Right lobe of liver (tissue), 4 donors: ENCODE data around the gene MLST8.

Source experiments
- POLR2A ChIP-seq: fragments of 450-650 bp; IDR thresholded peaks from one replicate; pipeline ENCODE4 v1.6.1; 2017; ENCODE audit warnings: antibody characterized with exemption, mild to moderate bottlenecking
- TF ChIP-seq, protein P1 (sequence below), 4 donors: fragments of 200-600 bp in 3 of 4; fragments of 450-650 bp in 1 of 4; IDR thresholded peaks; one replicate each; pipeline versions ENCODE4 v1.5.1 to v1.8.0; 2016 to 2022; ENCODE audit warnings: antibody characterized with exemption in 4 of 4, mild to moderate bottlenecking in 2 of 4
- donor health status: DM: no; HTN: no; CAD: no.
- donor health status: DM: no; HTN: no; CAD: no.
- donor health status: DM: no; HTN: yes; CAD: no.

DNA sequence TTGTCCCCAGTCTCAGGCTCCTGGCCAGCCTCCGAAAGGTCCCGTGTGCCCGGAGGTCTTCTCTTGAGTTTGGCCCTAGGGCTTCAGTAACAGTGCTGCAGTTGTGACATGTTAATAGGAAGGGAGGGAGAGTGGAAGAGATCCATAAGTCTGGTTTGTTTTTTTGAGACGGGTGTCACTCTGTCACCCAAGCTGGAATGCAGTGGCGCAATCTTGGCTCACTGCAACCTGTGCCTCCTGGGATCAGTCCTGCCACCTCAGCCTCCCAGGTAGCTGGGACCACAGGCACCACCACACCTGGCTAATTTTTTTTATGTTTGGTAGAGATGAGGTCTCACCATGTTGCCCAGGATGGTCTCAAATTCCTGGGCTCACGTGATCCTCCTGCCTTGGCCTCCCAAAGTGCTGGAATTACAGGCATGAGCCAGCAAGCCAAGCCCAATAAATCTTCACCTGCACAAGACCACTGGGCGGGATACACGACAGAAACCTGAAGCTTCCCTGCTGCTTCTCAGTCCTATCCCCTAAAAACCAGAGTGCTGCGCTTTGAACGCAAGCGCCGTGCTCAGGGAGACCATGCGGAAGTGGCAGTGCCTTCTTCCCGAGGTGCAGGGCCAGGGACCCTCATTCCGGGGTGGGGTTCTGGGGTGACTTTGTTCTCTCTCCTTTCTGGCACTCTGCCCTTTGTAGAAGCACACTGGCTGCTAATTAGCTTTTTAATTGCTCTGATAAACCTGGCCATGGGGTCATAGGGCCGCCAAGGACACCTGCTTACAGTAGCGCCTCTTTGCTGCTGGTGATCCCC is 38.8 kb upstream of the MLST8 start:
- TF ChIP-seq, protein P1, sequence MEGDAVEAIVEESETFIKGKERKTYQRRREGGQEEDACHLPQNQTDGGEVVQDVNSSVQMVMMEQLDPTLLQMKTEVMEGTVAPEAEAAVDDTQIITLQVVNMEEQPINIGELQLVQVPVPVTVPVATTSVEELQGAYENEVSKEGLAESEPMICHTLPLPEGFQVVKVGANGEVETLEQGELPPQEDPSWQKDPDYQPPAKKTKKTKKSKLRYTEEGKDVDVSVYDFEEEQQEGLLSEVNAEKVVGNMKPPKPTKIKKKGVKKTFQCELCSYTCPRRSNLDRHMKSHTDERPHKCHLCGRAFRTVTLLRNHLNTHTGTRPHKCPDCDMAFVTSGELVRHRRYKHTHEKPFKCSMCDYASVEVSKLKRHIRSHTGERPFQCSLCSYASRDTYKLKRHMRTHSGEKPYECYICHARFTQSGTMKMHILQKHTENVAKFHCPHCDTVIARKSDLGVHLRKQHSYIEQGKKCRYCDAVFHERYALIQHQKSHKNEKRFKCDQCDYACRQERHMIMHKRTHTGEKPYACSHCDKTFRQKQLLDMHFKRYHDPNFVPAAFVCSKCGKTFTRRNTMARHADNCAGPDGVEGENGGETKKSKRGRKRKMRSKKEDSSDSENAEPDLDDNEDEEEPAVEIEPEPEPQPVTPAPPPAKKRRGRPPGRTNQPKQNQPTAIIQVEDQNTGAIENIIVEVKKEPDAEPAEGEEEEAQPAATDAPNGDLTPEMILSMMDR (IDR thresholded peaks at IDR 0.05) = no peak
- TF ChIP-seq POLR2A = no peak
